Kidney capillary endothelial cell (primary cell): ENCODE measurements around the gene DCHS1.
A peak's percentile ranks its signal among the peaks of the same experiment; 100 is the strongest.

Source experiments
- DNase-seq: peaks from one replicate; pipeline ENCODE4 v3.0.0-alpha.2; 2018; ENCODE audit warnings: low spot score

DCHS1 gene

GRCh38 chr11:6594142-6594768 lies 61.4 kb downstream of the DCHS1 start:
- no peak for DNase-seq

- no peak for DNase-seq
These were observed 67.6 kb downstream of the DCHS1 start for GRCh38 chr11:6588018-6588417.

GRCh38 chr11:6587360-6587953 lies 68.2 kb downstream of the DCHS1 start:
- no peak for DNase-seq

- DNase-seq: no peak
These were observed 68.9 kb downstream of the DCHS1 start for GRCh38 chr11:6586434-6587359.

- no peak for DNase-seq
These were observed 71.1 kb downstream of the DCHS1 start for GRCh38 chr11:6584528-6584927.

- no peak for DNase-seq
These were observed 72.0 kb downstream of the DCHS1 start for GRCh38 chr11:6583584-6583983.

GRCh38 chr11:6579681-6580080 lies 75.9 kb downstream of the DCHS1 start:
- DNase-seq: no peak

- no peak for DNase-seq
These were observed 77.5 kb downstream of the DCHS1 start for GRCh38 chr11:6578134-6578533.

- DNase-seq: peak; percentile 35
These were observed 78.9 kb downstream of the DCHS1 start for GRCh38 chr11:6576471-6577373.

GRCh38 chr11:6574816-6575715 lies 80.5 kb downstream of the DCHS1 start:
- DNase-seq: no peak

GRCh38 chr11:6572215-6572614 lies 83.4 kb downstream of the DCHS1 start:
- no peak for DNase-seq

GRCh38 chr11:6571434-6572008 lies 84.1 kb downstream of the DCHS1 start:
- no peak for DNase-seq
